C4-2B (cell line): Measurements from ENCODE around the gene PTPRT.
"Not testable (repeated sequence)": the region's sequence is repeated elsewhere in the genome, so short reads cannot be mapped to it uniquely, and the experiment has no call there.

Experiments used
- H3K27ac ChIP-seq: fragments of 450-650 bp; 2 replicates; pipeline ENCODE4 v1.5.1; 2017
- ZFX ChIP-seq: fragments of 450-650 bp; IDR thresholded peaks from 2 replicates; pipeline ENCODE4 v1.6.1; 2017
- TF ChIP-seq, protein P1 (sequence below): fragments of 450-650 bp; conservative IDR thresholded peaks from 2 replicates; pipeline ENCODE4 v1.5.1; 2017; ENCODE audit warnings: mild to moderate bottlenecking

PTPRT gene

DNA sequence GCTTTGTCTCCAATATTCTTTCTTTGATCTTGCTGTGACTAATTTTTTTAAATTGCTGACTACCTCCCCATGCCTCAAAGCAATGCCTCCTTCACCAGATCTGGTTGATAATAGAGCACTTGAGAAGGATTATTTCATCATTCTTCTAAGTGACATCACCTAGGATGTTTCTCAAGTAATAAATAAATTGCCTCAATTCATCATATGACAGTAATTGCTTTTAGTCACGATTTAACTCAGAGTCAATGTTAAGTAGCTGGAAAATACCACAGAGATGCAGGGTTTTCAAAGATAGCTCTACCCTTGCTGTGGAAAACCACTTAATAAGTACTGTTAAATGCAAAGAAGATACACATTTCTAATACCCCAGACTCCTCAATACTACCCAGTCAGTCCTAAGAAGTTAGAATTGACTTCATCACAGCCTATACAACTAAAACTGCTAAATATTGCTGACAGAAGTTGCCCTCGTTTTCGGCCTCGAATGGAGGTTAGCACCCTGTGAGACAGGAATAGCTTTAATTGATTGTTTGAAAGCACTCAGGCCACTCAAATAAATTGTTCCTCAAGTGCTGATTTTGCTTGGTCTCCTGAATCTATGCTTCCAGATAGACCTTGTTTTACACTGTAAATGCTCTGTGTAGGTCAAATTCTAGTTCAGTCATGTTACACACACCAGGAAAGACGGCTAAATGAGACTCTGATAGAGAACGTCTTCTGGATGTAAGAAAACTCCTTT, 931.0 kb downstream of the PTPRT start:
- no peak for TF ChIP-seq ZFX
- TF ChIP-seq, protein P1, sequence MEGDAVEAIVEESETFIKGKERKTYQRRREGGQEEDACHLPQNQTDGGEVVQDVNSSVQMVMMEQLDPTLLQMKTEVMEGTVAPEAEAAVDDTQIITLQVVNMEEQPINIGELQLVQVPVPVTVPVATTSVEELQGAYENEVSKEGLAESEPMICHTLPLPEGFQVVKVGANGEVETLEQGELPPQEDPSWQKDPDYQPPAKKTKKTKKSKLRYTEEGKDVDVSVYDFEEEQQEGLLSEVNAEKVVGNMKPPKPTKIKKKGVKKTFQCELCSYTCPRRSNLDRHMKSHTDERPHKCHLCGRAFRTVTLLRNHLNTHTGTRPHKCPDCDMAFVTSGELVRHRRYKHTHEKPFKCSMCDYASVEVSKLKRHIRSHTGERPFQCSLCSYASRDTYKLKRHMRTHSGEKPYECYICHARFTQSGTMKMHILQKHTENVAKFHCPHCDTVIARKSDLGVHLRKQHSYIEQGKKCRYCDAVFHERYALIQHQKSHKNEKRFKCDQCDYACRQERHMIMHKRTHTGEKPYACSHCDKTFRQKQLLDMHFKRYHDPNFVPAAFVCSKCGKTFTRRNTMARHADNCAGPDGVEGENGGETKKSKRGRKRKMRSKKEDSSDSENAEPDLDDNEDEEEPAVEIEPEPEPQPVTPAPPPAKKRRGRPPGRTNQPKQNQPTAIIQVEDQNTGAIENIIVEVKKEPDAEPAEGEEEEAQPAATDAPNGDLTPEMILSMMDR = no peak

DNA sequence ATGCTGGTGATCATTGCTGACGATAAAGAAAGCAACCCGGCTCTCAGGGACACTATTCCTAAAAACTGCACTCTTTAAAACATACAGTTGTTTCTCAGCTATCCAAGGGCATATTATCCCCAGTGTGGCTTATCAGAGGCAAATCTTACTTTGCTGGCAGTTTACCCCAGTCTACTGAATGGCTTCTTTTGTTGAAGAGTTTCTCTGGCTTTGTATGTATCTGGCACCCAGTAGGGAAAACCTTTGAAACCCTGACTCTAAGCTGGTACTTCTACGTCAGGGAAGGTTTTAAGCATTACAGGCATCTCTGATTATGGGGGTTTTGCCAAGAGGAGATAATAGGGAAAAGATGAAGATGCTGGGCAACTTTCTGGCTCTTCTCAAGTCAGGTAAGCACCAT, 933.9 kb downstream of the PTPRT start:
- no peak for TF ChIP-seq ZFX
- TF ChIP-seq, protein P1 = no peak
- H3K27ac ChIP-seq = no peak overlapping the region

More for the DNA sequence above, 931.0 kb downstream of the PTPRT start:
- H3K27ac ChIP-seq = no peak overlapping the region

DNA sequence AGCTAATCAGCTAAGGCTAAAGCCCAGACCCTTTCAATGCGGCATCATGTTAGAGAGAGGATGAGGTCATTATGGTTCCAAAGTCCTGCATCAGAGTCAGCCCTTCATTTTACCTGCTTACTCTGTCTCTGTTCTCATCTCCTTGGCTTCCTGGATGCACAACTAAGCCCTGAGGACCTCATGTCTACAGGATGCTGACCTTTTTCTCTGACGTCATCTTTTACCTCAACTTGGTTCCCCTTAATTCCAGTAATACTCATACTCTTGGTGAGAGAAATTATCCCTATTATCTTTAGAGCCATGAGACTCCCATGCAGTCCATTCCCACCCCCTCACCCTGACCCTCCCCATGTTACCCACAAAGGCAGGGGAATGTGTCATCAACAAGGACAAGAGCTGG, 935.0 kb downstream of the PTPRT start:
- TF ChIP-seq, protein P1 = no peak
- no peak for TF ChIP-seq ZFX

DNA sequence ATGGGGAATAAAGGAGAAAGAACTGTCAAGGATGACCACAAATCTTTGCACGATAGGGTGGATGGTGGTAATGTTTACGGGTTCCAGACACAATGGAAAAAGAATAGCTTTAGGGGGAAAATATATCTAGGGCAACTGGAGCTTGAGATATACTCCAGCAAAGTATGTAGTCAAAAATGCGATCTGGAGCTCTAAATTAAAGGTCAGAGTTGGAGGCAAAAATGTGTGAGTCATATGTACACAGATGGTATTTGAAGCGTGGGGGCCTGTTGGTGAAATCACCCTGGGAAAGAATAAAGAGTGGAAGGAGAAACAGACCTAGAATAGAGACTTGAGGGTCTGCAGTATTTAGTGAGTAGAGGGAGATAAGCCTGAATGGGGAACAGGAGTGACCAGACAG, 937.6 kb downstream of the PTPRT start:
- TF ChIP-seq, protein P1 = no peak
- TF ChIP-seq ZFX = no peak
- no peak overlapping the region for H3K27ac ChIP-seq

More for the DNA sequence above, 935.0 kb downstream of the PTPRT start:
- no peak overlapping the region for H3K27ac ChIP-seq

DNA sequence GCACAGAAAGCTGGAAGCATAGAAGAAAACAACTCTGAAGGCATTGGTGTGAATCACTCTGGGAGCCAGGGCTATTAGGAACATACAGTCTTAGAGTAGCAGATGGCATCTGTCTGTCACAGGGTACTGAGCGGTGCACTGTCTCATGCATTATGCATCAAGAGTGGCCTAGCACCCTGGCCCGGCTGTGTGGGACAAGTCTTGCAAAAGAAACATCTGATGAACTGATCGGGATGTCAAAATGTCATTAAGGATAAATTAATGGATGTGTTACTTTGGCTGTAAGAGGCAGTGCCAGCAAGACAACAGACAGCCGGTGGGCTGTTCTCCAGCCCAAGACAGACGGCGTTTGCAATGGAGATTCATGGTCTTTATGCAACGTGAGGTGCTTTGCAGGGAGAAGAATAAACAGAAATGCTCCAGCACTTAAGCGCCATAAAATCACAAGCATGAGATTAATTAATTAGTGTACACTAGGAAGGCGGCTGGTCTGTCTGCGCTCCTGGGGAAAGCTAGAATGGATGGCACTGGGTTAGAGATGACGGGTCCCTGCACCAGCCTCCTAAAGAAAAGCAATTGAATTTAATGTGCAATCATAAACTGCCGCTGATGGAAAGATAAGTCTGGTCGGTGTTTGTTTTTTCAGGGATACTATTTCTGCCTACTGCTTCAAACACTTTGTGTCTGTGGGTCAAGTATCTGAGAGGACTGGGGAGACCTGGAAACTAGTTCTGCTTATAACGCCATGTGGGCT, 970.9 kb downstream of the PTPRT start:
- no peak for TF ChIP-seq ZFX
- TF ChIP-seq, protein P1 = no peak
- no peak overlapping the region for H3K27ac ChIP-seq

DNA sequence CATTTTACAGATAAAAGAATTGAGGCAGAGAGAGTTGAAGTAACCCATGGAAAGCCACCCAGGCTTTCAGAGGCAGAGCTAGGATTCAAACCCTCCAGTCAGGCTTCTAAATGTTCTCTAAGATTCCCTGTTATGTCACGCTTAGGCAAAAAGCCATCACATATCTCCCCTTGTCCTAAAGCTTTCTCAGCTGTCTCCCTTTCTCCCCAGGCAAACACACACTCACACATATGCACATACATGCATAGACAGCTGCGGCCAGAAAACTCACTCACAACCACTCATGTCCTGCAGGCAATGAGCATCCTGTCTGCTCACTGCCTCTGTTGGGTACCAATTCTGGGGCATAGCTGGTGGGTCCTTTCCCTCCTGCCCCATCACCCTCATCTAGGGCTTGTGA, 975.6 kb downstream of the PTPRT start:
- no peak overlapping the region for H3K27ac ChIP-seq
- TF ChIP-seq, protein P1 = no peak
- no peak for TF ChIP-seq ZFX

DNA sequence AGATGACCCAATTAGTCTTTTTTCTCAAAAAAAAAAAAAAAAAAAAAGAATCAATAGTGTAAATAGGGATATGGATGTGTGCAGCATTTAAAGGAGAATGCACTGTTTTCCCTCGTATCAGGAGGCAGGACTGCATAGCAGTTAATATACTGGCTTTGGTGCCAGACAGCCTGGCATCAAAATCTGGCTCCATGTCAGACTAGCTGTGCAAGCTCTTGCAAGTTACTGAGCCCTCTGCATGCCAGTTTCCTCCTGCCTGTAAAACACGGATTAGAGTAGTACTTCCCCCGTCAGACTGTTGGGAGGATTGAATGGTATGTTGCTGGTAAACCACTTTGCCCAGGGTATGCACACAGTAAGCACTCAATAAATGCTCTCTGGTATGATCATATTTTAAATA, 977.3 kb downstream of the PTPRT start:
- no peak overlapping the region for H3K27ac ChIP-seq
- TF ChIP-seq ZFX = no peak
- TF ChIP-seq, protein P1 = no peak

DNA sequence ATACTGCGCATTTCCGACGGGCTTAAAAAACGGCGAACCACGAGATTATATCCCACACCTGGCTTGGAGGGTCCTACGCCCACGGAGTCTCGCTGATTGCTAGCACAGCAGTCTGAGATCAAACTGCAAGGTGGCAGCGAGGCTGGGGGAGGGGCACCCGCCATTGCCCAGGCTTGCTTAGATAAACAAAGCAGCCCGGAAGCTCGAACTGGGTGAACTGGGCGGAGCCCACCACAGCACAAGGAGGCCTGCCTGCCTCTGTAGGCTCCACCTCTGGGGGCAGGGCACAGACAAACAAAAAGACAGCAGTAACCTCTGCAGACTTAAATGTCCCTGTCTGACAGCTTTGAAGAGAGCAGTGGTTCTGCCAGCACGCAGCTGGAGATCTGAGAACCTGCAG, 983.1 kb downstream of the PTPRT start:
- not testable (repeated sequence) for H3K27ac ChIP-seq
